B cell (primary cell): ENCODE data around the gene LIPH.

Experiments used
- CTCF ChIP-seq: fragments of 200-600 bp; IDR thresholded peaks from one replicate; pipeline ENCODE4 v1.8.0; 2022; ENCODE audit warnings: antibody characterized with exemption, mild to moderate bottlenecking
- EZH2 ChIP-seq: IDR thresholded peaks from 2 replicates; pipeline ENCODE4 v1.6.1; 2012; ENCODE audit warnings: borderline replicate concordance, low read depth, mild to moderate bottlenecking, moderate library complexity, low read length; ENCODE audit not compliant: insufficient read depth, poor library complexity, severe bottlenecking

GRCh38 chr3:185460309-185460708 is 92.1 kb downstream of the LIPH start:
- TF ChIP-seq CTCF (no peak), EZH2 (no peak)
